SKM-1 (cell line): ENCODE results near the gene SLC7A14.
A peak's percentile ranks its signal among the peaks of the same experiment; 100 is the strongest.

Experiments used
- DNase-seq: peaks from one replicate; lab custom pipeline; 2025; ENCODE audit not compliant: unreplicated experiment; lab: John Stamatoyannopoulos, UW

The SLC7A14 gene

DNA sequence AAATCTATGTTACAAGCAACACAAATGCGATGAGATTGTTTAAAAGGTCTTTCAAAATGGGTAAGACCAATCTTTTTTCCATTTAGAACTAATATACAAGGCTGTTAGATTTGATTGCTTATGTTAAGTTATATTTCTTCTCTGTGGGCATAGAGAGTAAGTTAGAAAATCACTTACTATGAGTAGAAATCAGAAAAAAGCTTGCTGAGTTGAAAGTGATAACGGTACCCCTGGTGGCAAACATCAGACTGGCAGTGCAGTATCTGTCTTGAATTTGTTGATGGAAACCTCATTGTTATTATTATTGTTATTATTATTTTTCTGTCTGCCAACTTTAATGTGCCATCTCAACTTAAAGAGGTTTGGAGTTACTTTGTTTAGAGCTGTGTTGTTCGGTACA is 154.8 kb downstream of the SLC7A14 start:
- no peak for DNase-seq

- DNase-seq, result no peak
These were observed 156.8 kb downstream of the SLC7A14 start for GRCh38 chr3:170429050-170429449.

GRCh38 chr3:170428095-170428494 is 157.8 kb downstream of the SLC7A14 start:
- DNase-seq, result no peak

DNA sequence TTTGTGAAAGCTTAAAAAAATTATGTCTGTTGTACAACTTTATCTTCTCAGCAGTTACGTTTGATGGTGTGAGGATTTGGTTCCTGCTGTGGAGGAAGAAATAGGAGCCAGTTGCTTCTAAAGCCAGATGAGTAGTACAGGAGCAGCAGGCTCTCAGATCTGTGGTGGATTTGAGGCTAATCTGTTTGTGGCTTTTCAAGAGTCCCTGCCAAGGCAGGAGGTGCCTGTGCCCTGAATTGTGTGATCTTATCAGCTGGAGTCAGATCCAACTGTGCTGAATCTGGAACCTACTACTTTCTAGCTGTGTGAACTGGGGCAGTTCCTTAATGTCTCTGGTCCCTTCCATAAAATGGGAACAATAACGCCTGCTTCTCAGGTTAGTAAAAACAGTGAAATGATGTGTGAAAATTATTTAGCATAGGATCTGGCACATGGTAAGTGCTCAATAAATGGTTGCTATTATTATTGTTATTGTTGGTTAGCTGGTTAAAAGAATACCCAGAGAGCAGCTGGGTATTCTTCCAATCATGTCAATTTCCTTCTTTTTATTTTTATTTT is 159.6 kb downstream of the SLC7A14 start:
- DNase-seq, result no peak

GRCh38 chr3:170425491-170426239 is 160.2 kb downstream of the SLC7A14 start:
- no peak for DNase-seq

DNA sequence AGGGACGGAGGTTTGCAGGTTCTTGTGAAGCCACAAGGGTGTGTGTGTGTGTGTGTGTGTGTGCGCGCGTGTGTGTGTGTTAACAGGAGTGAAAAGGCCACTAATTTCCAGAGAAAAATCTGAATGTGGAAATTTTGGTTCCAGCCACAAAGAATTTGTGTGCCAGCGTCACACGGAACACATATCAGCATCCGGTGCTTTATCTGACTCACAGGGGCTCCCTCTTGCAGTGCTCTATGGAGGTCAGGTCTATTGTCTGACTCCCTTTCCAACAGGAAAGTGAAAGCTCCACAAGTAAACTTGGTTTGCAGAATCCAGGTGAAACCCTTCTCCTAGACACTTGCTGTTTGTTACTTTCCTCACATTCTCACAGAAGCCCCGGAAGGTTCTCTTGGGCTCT is 161.0 kb downstream of the SLC7A14 start:
- DNase-seq, result no peak

DNA sequence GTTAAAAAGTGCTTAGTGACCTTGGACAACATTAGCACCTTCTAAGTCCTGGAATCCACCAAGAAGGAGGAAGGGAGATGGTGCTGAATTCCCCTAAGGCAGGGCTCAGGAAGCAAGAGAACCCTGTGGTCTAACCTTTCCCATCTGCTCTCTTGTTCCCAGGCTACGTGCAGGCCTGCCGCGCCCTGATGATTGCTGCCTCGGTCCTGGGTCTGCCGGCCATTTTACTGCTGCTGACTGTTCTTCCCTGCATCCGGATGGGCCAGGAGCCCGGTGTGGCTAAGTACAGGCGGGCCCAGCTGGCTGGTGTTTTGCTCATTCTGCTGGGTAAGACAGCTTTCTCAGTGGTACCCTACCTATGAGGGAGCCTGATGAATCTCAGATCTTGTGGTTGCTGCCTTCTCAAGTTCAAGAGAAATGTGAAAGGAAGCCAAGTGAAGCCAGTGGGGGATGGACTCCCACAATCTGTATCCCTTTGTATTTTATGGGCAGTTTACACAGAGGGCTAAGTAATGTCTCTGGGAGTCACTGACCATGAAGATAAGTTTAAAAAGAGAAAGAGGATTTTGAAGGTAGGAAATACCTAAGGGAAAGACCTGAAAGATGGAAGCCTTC is 162.8 kb downstream of the SLC7A14 start:
- DNase-seq, result no peak

DNA sequence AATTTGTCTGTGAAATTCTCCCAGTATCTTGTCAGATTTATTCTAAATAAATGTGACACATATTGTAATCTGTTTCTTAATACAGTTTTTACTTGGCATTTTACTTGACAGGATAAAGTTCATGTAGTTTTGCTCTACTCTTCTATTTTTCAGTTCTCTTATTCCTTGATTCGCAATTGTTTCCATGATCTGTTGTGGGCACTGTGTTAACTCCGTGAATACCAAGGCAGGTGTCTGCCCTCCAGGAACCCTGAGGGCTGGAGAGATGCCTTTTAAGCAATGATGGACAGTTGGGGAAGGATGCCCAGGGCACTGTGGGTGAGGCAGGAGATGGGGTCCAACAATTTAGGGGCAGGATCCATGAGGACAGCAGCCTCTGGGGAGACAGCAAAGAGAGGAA is 164.1 kb downstream of the SLC7A14 start:
- DNase-seq, result no peak

DNA sequence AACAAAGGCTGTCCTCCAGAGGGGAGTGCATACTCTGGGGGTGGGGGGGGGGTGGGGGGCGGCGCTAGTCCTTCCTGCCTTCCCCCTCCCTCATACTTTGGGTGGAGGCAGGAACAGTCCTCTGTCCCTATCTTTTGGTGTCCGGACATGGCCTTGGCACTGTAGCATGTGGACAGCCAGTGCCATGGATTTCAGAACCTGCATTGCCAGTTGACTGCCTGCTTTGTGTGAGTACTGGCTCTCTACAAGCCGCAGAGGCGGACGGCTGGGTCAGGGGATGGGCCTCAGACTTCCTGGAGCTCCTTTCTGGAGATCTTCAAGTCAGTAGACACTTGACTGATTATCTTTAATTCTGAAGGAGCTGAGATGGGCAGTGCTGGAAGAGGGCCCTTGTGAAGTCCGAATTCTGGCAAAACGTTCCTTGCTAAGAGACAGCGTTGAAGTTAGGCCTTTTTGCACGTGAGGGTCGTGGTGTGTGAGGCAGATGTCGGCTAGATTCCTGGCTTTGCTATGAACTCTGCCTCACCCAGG is 164.7 kb downstream of the SLC7A14 start:
- no peak for DNase-seq

DNA sequence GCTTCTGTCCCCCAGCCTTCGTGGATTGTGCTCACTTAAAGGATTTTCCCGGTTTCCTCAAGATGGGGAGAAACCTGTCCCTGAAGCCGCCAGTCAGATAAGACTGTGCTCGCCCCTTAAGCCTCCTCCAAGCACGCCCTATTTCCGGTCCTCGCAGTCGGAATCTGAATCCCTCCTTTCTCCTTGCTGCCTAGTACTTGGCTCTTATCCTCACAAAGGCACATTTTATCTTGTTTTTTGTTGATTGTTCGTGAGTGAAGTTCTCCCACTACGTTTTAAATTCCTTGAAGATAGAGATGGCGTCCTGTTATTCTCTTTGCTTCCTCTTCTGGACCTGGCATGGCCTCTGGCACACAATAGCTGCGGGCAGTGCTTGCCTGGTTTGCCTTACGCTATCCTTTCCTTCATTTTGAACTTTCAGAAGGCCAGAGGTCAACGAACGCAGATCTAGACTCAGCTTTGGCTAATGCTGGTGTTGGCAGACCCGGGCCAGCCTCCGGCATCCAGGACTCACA is 165.5 kb downstream of the SLC7A14 start:
- DNase-seq, result no peak

GRCh38 chr3:170419557-170420087 is 166.3 kb downstream of the SLC7A14 start:
- DNase-seq, result no peak

- DNase-seq, result no peak
These were observed 167.2 kb downstream of the SLC7A14 start, which contains the start of gene CLDN11 for GRCh38 chr3:170418422-170419398. TSS of gene CLDN11 (plus strand) at chr3:170418868. CDS start at chr3:170419067, 199 bp downstream.

- no peak for DNase-seq
These were observed 168.8 kb downstream of the SLC7A14 start for GRCh38 chr3:170417090-170417489.

DNA sequence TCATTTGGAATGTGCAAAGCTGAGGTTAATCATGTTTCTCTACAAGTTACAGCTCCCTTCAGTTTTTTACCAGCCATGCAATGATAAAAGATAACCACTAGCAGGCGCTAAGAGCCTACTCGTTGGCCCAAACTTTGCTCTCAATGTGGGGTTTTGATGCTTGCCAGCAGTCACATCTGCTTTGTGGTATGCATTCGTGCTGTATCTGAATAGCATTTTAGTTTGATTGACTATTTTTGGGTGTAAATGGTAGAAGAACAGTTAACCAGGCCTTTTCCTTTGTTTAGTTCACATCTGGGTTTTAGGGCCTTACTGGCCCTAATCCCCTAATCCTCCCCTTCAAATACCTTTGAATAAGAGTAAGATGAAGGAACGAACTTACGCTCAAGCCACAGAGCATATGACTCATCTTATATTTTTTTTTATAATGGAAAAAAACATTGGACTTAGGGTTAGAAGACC is 171.6 kb downstream of the SLC7A14 start:
- DNase-seq, result peak; percentile 43

DNA sequence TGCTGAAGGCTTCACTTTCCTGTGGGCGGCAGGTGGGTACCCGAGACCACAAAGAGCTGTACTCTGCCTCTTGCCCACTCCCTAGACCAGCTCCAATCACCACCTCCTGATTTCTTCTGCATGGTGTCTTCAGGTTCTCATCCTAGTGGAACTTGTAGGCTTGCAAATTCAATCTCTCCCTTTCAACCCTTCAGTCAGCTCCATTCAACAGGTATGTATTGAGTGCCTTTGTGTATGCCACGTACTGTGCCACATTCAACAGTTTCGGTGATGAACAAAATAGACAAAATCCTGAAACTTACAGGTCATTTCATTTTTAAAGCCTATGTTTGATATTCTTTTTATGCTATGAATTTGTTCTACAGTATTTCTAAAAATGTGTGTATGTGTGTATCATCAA is 172.6 kb downstream of the SLC7A14 start:
- DNase-seq, result no peak

DNA sequence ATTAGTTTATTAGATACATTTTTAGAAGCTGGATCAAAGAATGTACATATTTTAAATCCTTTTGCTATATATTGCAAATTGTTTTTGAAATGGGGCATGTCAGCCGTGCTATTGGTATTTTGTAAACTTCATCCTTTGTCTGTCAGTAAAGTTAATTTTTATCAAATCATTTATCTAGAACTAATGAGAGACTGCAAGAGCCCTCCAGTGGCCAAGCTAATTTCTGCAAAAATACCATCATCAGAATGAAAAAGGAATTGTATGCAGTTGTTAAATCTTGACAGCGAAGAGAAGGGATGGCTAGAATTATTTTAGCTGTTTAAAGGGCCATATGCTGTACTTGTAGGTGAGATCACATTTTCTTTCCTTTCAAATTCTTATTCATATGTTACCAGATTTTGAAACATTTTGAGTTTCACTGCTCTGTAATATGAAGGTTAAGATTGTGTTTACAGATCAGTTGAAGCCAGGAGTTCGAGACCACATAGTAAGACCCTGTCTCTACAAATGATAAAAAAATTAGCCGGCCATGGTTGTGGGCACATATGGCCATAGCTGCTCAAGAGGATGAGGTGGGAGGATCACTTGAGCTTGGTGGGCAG is 175.3 kb downstream of the SLC7A14 start:
- DNase-seq, result no peak
